ENCODE measurements around the gene FAM184A.

DNA sequence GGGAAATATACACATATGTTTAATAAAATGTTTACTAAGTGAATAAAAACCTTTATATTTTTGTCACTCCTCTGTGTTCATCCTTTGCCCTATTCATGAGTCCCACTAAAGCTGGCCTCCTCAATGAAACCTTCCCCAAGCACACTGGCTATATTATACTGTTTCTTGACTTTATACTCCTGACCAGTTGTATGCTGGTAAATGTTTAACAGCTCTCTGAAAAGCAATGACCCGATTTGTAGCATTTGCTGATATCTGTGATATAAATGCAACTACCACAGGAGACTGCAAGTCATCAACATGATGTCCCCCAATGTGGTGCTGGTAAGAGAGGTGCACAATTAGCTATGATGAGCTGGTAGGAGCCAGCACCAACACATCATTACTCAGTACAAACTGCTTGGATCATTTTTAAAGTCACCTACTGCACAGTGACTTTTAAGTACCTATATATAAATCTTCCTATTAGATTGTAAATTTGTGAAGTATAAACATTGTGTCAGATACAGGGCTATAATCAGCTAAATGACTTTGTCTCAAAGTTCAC, 78.9 kb downstream of the FAM184A start:
- TF ChIP-seq L3MBTL2 (conservative IDR thresholded peaks at IDR 0.05) (no peak), ELF4 (IDR thresholded peaks at IDR 0.05) (no peak), SUZ12 (IDR thresholded peaks at IDR 0.05) (no peak), NFRKB (IDR thresholded peaks at IDR 0.05) (no peak), FOXK2 (IDR thresholded peaks at IDR 0.05) (no peak), BHLHE40 (IDR thresholded peaks at IDR 0.05; ENCODE audit: borderline replicate concordance) (no peak), CTBP1 (IDR thresholded peaks at IDR 0.05; ENCODE audit: borderline replicate concordance) (no peak), SP1 (IDR thresholded peaks at IDR 0.05) (no peak), ARNT (IDR thresholded peaks at IDR 0.05) (no peak), FOXM1 (IDR thresholded peaks at IDR 0.05; ENCODE audit: borderline replicate concordance) (no peak), ZNF384 (IDR thresholded peaks at IDR 0.05) (no peak), LEF1 (IDR thresholded peaks at IDR 0.05; ENCODE audit: borderline replicate concordance) (no peak), TARDBP (IDR thresholded peaks at IDR 0.05) (no peak), FOXA1 (IDR thresholded peaks at IDR 0.05) (no peak)

Data from HEK293T (cell line).